GM23338 (cell line): Measurements from ENCODE around the gene CENPK. TPM values are rescaled to one million over a fixed set of nuclear protein-coding genes. Genes with fewer than 3 reads are reported as not detected.

Experiments used
- ATAC-seq: fragments of 200-7000 bp; cut with Tn5 transposase; 3 replicates; pipeline ENCODE4 v1.9.1; 2020
- DNase-seq: peaks from one replicate; pipeline ENCODE4 v3.0.0-alpha.2; 2015; ENCODE audit warnings: low spot score
- H2AFZ ChIP-seq: fragments of 200-600 bp; sonication (generic); 2 replicates; pipeline ENCODE4 v1.8.0; 2016; ENCODE audit warnings: antibody characterized with exemption, mild to moderate bottlenecking, moderate library complexity
- H3F3A ChIP-seq: fragments of 200-600 bp; sonication (generic); replicated peaks from 2 replicates; pipeline ENCODE4 v1.8.0; 2017; ENCODE audit warnings: antibody characterized with exemption, mixed run types, low read depth
- H3K27ac ChIP-seq: fragments of 200-600 bp; sonication (generic); 2 replicates; pipeline ENCODE4 v1.6.1; 2016; ENCODE audit warnings: low read depth
- H3K27me3 ChIP-seq: fragments of 200-600 bp; sonication (generic); 2 replicates; pipeline ENCODE4 v1.8.0; 2016; ENCODE audit warnings: mild to moderate bottlenecking, mixed run types, moderate library complexity; ENCODE audit not compliant: insufficient read depth
- H3K36me3 ChIP-seq: fragments of 200-600 bp; sonication (generic); 2 replicates; pipeline ENCODE4 v1.8.0; 2016; ENCODE audit warnings: mild to moderate bottlenecking; ENCODE audit not compliant: insufficient read depth
- H3K4me1 ChIP-seq: fragments of 200-600 bp; sonication (generic); 2 replicates; pipeline ENCODE4 v1.8.0; 2016; ENCODE audit warnings: mild to moderate bottlenecking, moderate library complexity; ENCODE audit not compliant: insufficient read depth
- H3K4me2 ChIP-seq: fragments of 200-600 bp; sonication (generic); 2 replicates; pipeline ENCODE4 v1.7.1; 2017; ENCODE audit warnings: mixed run types
- H3K4me3 ChIP-seq: fragments of 200-600 bp; sonication (generic); 2 replicates; pipeline ENCODE4 v1.6.1; 2016; ENCODE audit warnings: mixed run types
- H3K79me2 ChIP-seq: fragments of 200-600 bp; sonication (generic); replicated peaks from 2 replicates; pipeline ENCODE4 v1.8.0; 2017; ENCODE audit warnings: mild to moderate bottlenecking; ENCODE audit not compliant: insufficient read depth
- H3K9me2 ChIP-seq: fragments of 200-600 bp; sonication (generic); 2 replicates; pipeline ENCODE4 v1.8.0; 2017; ENCODE audit not compliant: insufficient read depth
- H4K20me1 ChIP-seq: fragments of 200-600 bp; sonication (generic); replicated peaks from 2 replicates; pipeline ENCODE4 v1.8.0; 2017; ENCODE audit warnings: mild to moderate bottlenecking; ENCODE audit not compliant: insufficient read depth
- H3K27ac Mint-ChIP-seq: 2 replicates; pipeline ENCODE4 v1.8.0; 2020; ENCODE audit warnings: inconsistent platforms, mild to moderate bottlenecking, moderate library complexity, mixed read lengths
- H3K27me3 Mint-ChIP-seq: 3 replicates; pipeline ENCODE4 v1.8.0; 2022; ENCODE audit warnings: low read depth, mild to moderate bottlenecking, moderate library complexity, mixed read lengths, inconsistent platforms; ENCODE audit not compliant: insufficient read depth, poor library complexity
- H3K36me3 Mint-ChIP-seq: 3 replicates; pipeline ENCODE4 v1.8.0; 2021; ENCODE audit warnings: low read depth, mild to moderate bottlenecking, inconsistent platforms, moderate library complexity, mixed read lengths
- H3K4me1 Mint-ChIP-seq: 3 replicates; pipeline ENCODE4 v1.8.0; 2020; ENCODE audit warnings: mild to moderate bottlenecking, inconsistent platforms, mixed read lengths
- H3K4me3 Mint-ChIP-seq: 3 replicates; pipeline ENCODE4 v1.8.0; 2021; ENCODE audit warnings: moderate library complexity, mild to moderate bottlenecking, inconsistent platforms, mixed read lengths
- H3K9me3 Mint-ChIP-seq: 3 replicates; pipeline ENCODE4 v1.8.0; 2020; ENCODE audit warnings: moderate library complexity, mild to moderate bottlenecking, inconsistent platforms, mixed read lengths
- CREB1 ChIP-seq: fragments of 250-450 bp; sonication (Bioruptor Pico); IDR thresholded peaks from 2 replicates; pipeline ENCODE4 v1.5.0; 2020; ENCODE audit warnings: low read depth, mild to moderate bottlenecking, moderate library complexity
- CTCF ChIP-seq, 2 experiments: fragments of 200-600 bp in 1 of 2; sonication (generic) in 1 of 2; conservative IDR thresholded peaks; 2 replicates each; pipeline versions ENCODE4 v1.5.1 to v1.6.1; 2016 to 2017; ENCODE audit warnings: antibody characterized with exemption in 2 of 2, low read depth in 2 of 2, mild to moderate bottlenecking in 2 of 2, moderate library complexity in 1 of 2
- ETS1 ChIP-seq: IDR thresholded peaks from 2 replicates; pipeline ENCODE4 v1.6.1; 2016; ENCODE audit warnings: antibody characterized with exemption
- EZH2 ChIP-seq: fragments of 200-600 bp; sonication (generic); IDR thresholded peaks from one replicate; pipeline ENCODE4 v1.8.0; 2017; ENCODE audit warnings: antibody characterized with exemption, mild to moderate bottlenecking, low read depth; ENCODE audit not compliant: unreplicated experiment
- EZH2phosphoT487 ChIP-seq: fragments of 200-600 bp; sonication (generic); IDR thresholded peaks from one replicate; pipeline ENCODE4 v1.8.1; 2018; ENCODE audit warnings: antibody characterized with exemption; ENCODE audit not compliant: unreplicated experiment
- JUNB ChIP-seq: IDR thresholded peaks from one replicate; pipeline ENCODE4 v1.6.1; 2016; ENCODE audit warnings: antibody characterized with exemption; ENCODE audit not compliant: unreplicated experiment
- NANOG ChIP-seq: IDR thresholded peaks from 2 replicates; pipeline ENCODE4 v1.6.1; 2016; ENCODE audit warnings: antibody characterized with exemption, borderline replicate concordance
- POLR2AphosphoS5 ChIP-seq: IDR thresholded peaks from 2 replicates; pipeline ENCODE4 v1.6.1; 2016; ENCODE audit warnings: antibody characterized with exemption, low read depth
- REST ChIP-seq: IDR thresholded peaks from one replicate; pipeline ENCODE4 v1.6.1; 2018; ENCODE audit warnings: antibody characterized with exemption; ENCODE audit not compliant: unreplicated experiment
- STAT1 ChIP-seq: IDR thresholded peaks from one replicate; pipeline ENCODE4 v1.6.1; 2016; ENCODE audit warnings: antibody characterized with exemption; ENCODE audit not compliant: unreplicated experiment
- ZNF114 ChIP-seq: fragments of 250-450 bp; sonication (Bioruptor Pico); IDR thresholded peaks from 2 replicates; pipeline ENCODE4 v1.5.0; 2020; ENCODE audit warnings: mild to moderate bottlenecking, moderate library complexity
- ZNF331 ChIP-seq: fragments of 250-450 bp; sonication (Bioruptor Pico); IDR thresholded peaks from 2 replicates; pipeline ENCODE4 v1.5.0; 2020; ENCODE audit warnings: low read depth, mild to moderate bottlenecking, moderate library complexity
- ZNF462 ChIP-seq: fragments of 250-450 bp; sonication (Bioruptor Pico); IDR thresholded peaks from 2 replicates; pipeline ENCODE4 v1.5.0; 2020; ENCODE audit warnings: mild to moderate bottlenecking, moderate library complexity
- polyA plus RNA-seq: library from polyadenylated mRNA; unstranded; fragments of >200 nt; fragmentation: Nextera tagmentation; extraction: Ambion mirVana; gene quantifications from 2 replicates; pipeline ENCODE4 v1.2.1, GENCODE V29; 2016
- total RNA-seq: library from RNA; depleted of rRNA; stranded (reverse); fragments of >200 nt; shearing (Covaris generic); gene quantifications from 2 replicates; pipeline ENCODE4 v1.2.3, GENCODE V29; 2014

The CENPK gene
- total and polyA plus RNA-seq, 2 experiments from 2014 or later: 50.2 to 137 TPM

GRCh38 chr5:65479527-65479926, 83.4 kb downstream of the CENPK start:
- Mint-ChIP-seq H3K27ac (no peak overlapping the region), H3K4me1 (peaks cover 17% of the 10 kb centered on the region; the same call in 2 of the 3 replicates), H3K36me3 (no peaks in the 10 kb centered on the region), H3K4me3 (no peak overlapping the region), H3K9me3 (no peaks in the 10 kb centered on the region), H3K27me3 (peaks cover 3% of the 10 kb centered on the region)
- TF ChIP-seq ZNF331 (CRISPR knock-in tag) (no peak), NANOG (no peak), ZNF462 (CRISPR knock-in tag) (no peak), EZH2phosphoT487 (no peak), CTCF (conservative IDR thresholded peaks at IDR 0.05; ENCODE audit: low read depth in 2 of 2) (no peak), POLR2AphosphoS5 (no peak), EZH2 (no peak), CREB1 (CRISPR knock-in tag) (no peak), ETS1 (no peak), JUNB (no peak), STAT1 (no peak), ZNF114 (CRISPR knock-in tag) (no peak), REST (no peak)
- no peak for DNase-seq
- Histone ChIP-seq H3K79me2 (no peaks in the 10 kb centered on the region), H3K27me3 (peaks cover 8% of the 10 kb centered on the region; the same call in 1 of the 2 replicates), H2AFZ (no peak overlapping the region), H3F3A (0 out of 2 replicates have a peak, but pooled peaks cover 2% of the 10 kb centered on the region), H3K4me2 (peak overlapping the region; percentile 84), H3K9me2 (no peaks in the 10 kb centered on the region), H3K4me3 (0 out of 2 replicates have a peak overlapping the region, but pooled peaks have one; percentile 66), H3K27ac (no peak overlapping the region), H3K4me1 (peaks cover 35% of the 10 kb centered on the region), H3K36me3 (no peaks in the 10 kb centered on the region), H4K20me1 (no peaks in the 10 kb centered on the region)
- ATAC-seq: no peak
